GM08714 (cell line): ENCODE data around the gene ENAH.

Source experiments
- H3K4me3 ChIP-seq: fragments of 200-500 bp; sonication (Bioruptor generic); 2 replicates; pipeline ENCODE4 v1.5.1; 2014; ENCODE audit warnings: mild to moderate bottlenecking, low read length, inconsistent platforms
- ZNF274 ChIP-seq: IDR thresholded peaks from 2 replicates; pipeline ENCODE4 v1.6.1; 2012; ENCODE audit warnings: mild to moderate bottlenecking, low read depth, low read length

The ENAH gene

GRCh38 chr1:225447650-225448089, 205.3 kb downstream of the ENAH start:
- no peak for TF ChIP-seq ZNF274
- H3K4me3 ChIP-seq: no peak overlapping the region

DNA sequence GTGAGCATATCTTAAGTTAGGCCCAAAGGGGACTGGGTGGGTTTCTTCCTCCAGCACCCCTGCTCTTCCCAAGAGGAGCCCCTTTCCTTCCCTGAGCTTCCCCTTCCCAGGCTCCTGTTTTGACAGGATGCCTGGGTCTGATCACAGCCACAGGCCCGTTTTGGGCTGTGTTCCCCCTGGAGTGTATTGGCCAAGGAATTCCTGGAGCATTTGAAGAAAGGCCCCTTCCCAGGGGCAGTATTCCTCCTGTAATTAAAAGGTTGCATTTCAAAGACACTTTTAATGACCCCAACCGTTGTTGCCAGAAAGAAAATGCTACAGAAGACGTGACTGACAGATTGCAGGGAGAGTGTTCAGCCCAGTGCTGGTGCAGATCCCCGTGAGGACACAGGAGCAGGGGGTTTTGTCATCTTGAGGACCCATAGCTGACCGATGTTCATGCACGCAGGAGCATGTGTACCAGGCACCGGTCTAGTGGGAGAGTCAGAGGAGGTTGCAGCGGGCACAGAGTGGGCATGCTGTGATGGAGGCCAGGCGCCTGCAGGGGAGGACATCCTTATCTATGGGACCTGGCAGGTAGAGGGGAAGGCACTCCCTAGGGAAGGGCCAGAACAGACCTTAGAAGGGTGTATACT, 205.8 kb downstream of the ENAH start:
- TF ChIP-seq ZNF274: no peak
- H3K4me3 ChIP-seq: no peak overlapping the region

- H3K4me3 ChIP-seq: no peak overlapping the region
- no peak for TF ChIP-seq ZNF274
Observed at GRCh38 chr1:225446595-225446960, 206.3 kb downstream of the ENAH start.

DNA sequence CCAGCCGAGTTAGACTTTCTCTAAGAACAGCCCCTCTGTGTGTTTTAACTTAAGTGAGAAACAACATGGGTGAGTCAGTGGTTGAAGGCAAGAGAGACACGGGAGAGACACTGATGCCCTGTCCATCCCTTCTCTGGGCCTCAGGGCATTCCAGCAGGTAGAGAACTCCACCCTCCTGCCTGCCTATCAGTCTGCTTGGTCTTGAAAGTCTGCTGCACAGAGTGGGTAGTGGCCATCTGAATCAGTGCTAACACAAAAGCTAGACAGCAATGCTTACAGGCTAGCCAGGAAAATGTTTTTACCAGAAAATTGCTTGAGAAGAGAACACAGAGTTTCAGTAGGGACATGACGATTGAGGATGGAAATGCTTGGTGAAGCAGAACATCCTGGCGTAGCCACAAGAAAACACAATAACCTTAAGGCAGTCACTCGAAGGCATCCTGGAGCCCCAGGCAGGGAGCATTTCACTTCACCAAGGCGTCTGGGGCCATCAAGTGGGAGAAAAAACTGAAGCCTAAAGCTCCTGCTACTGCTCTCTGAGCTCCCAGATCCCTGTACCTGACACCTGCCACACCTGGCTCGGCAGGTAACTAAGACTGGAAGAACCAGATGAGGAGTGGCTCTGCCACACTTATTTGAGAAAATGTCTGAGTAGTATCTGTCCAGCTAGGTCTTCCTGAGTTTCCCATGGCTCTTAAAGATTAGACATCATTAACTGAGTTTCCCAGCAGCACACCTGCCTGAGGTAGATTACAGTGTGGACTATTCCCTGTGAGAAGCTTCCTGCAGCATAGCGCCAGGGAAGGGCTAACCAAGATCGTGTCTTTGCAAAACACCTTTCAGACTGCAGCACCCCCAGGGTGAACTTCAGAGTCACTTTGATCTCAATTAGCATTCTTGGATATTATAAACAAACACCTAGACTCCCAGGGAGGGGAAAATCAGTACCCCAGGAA, 207.0 kb downstream of the ENAH start:
- TF ChIP-seq ZNF274: no peak
- H3K4me3 ChIP-seq: no peak overlapping the region; the same call in 1 of the 2 replicates

DNA sequence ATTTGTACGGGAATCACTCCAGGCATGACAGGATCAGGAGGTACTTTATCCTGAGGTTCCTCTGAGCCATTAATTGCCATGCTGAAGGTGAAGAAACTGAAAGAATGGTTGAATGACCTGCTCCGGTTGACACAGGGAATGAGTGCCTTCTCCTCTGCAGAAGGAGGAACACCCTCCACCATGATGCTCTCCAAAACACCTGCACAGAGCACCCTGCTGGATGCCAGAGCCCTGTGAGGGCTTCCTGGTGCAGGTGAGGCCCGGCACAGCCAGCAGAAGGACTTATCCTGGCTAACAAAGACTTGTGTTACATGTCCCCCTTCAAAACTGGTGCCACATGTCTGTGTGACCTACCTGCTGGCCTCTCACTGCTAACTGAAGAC, 210.8 kb downstream of the ENAH start:
- H3K4me3 ChIP-seq: peak overlapping the region; percentile 35; the same call in 1 of the 2 replicates

DNA sequence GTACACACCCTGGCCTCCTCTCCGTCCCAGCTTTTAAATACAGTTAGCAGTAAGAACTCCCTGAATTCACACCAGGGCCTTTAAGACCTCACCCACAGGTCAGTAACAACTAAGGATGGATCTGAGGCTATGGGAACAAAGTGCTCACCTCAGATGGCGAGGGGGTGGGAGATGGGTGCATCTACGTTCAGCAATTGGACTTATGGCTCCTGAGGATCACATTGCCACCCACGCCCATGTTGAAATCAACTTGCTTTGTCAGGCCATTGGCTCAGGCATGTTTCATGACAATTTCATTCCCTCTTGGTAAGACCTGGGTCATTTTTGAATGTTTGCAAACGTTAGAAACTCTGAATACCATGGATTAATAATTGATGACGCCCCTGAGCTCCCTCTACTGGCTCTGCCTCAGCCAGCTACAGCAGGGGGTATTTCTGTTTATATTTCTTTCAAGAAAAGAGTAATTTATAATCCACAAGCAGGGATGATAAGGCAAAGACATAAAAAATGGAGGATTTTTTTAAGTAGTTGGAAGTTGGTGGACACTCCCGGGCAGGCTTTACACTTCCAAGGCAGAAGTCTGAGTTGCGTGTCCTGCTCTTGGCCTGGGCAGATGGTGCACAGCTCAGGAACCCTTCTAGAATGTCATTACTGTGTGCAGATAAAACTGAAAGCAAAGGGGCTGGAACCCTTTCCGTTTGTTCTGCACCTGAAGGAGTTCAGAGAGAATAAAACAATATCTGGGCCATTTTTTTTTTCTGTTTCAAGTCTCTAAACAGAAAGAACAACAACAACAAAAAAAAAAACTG, 211.4 kb downstream of the ENAH start:
- TF ChIP-seq ZNF274: no peak
- peak overlapping the region; percentile 13; the same call in 1 of the 2 replicates for H3K4me3 ChIP-seq

More for the DNA sequence above, 210.8 kb downstream of the ENAH start:
- TF ChIP-seq ZNF274: no peak

- no peak for TF ChIP-seq ZNF274
Observed at GRCh38 chr1:225440380-225441221, 212.3 kb downstream of the ENAH start.

GRCh38 chr1:225437710-225438437, 215.0 kb downstream of the ENAH start:
- no peak overlapping the region for H3K4me3 ChIP-seq
- no peak for TF ChIP-seq ZNF274

More at GRCh38 chr1:225440380-225441221, 212.3 kb downstream of the ENAH start:
- H3K4me3 ChIP-seq: no peak overlapping the region
